ENCODE measurements around the gene MAST4.

Gene MAST4

GRCh38 chr5:67176936-67177335 lies 580.7 kb downstream of the MAST4 start:
- TF ChIP-seq, protein P1, sequence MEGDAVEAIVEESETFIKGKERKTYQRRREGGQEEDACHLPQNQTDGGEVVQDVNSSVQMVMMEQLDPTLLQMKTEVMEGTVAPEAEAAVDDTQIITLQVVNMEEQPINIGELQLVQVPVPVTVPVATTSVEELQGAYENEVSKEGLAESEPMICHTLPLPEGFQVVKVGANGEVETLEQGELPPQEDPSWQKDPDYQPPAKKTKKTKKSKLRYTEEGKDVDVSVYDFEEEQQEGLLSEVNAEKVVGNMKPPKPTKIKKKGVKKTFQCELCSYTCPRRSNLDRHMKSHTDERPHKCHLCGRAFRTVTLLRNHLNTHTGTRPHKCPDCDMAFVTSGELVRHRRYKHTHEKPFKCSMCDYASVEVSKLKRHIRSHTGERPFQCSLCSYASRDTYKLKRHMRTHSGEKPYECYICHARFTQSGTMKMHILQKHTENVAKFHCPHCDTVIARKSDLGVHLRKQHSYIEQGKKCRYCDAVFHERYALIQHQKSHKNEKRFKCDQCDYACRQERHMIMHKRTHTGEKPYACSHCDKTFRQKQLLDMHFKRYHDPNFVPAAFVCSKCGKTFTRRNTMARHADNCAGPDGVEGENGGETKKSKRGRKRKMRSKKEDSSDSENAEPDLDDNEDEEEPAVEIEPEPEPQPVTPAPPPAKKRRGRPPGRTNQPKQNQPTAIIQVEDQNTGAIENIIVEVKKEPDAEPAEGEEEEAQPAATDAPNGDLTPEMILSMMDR (conservative IDR thresholded peaks at IDR 0.05), result no peak
- H3K27ac ChIP-seq, result no peak overlapping the region

DNA sequence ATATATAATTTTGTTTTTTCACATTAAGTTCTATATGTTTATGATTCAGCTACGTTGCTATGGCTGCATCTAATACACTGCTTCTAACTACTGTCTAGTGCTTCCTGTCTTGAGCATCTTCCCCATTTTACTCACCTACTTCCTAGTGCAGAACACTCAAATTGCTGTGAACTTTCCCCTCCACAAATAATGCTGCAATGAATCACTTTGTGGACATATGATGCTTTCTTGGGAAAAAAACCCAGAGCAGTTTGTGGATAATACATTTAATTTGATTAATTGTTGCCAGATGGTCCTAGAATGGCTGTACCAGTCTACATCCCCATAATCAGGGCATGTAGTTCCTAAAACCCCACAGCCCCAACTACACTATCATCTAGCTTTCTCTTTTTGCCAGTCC lies 581.9 kb downstream of the MAST4 start:
- no peak overlapping the region for H3K27ac ChIP-seq
- TF ChIP-seq, protein P1 (conservative IDR thresholded peaks at IDR 0.05), result no peak

- H3K27ac ChIP-seq, result no peak overlapping the region
- TF ChIP-seq, protein P1 (conservative IDR thresholded peaks at IDR 0.05), result no peak
Measured at GRCh38 chr5:67178966-67179365, 582.8 kb downstream of the MAST4 start.

- 0 out of 2 replicates have a peak overlapping the region, but pooled peaks have one; percentile 8 for H3K27ac ChIP-seq
- TF ChIP-seq, protein P1 (conservative IDR thresholded peaks at IDR 0.05), result no peak
Measured at GRCh38 chr5:67179697-67180361, 583.6 kb downstream of the MAST4 start.

- TF ChIP-seq, protein P1 (conservative IDR thresholded peaks at IDR 0.05), result no peak
- no peak overlapping the region for H3K27ac ChIP-seq
Measured at GRCh38 chr5:67181648-67182221, 585.5 kb downstream of the MAST4 start.

DNA sequence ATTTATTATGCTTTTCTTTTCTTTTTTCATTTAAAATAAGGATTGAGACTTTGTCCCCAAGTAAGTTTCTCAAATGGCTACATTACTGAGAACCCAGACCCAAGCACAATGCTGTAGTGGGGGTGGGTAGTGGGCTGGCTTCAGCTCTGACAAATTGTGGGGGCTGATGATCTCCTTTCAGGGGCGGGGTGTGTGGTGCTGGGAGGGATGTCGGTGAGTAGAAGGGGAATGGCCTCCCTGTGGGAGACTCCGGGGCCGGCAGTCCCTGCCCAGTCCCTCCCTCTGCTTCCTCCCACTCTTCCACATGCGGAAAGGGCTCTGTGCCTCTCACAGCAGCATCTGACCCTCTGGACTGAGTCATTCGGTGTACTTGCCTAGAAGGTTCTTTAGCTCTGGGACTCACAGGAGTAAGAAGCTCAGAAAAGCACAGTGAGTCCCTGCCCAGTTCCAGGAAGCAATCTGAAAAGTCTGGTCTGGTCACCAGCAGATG lies 586.2 kb downstream of the MAST4 start:
- TF ChIP-seq, protein P1 (conservative IDR thresholded peaks at IDR 0.05), result no peak
- no peak overlapping the region for H3K27ac ChIP-seq

- H3K27ac ChIP-seq, result no peak overlapping the region
- TF ChIP-seq, protein P1 (conservative IDR thresholded peaks at IDR 0.05), result no peak
Measured at GRCh38 chr5:67183859-67184258, 587.7 kb downstream of the MAST4 start.
